Thoracic aorta (tissue), 2 donors: Measurements from ENCODE around the gene RNF25. TPM values are rescaled to one million over a fixed set of nuclear protein-coding genes. Genes with fewer than 3 reads are reported as not detected.

Source experiments
- ATAC-seq: fragments of 150-250 bp; one replicate; pipeline ENCODE4 v1.8.0; 2017; ENCODE audit warnings: low read depth; ENCODE audit not compliant: insufficient number of reproducible peaks, low FRiP score
- DNase-seq: peaks from one replicate; pipeline ENCODE4 v3.0.0-alpha.2; 2020; ENCODE audit warnings: low spot score
- H3K27ac ChIP-seq, 2 donors: fragments of 200-600 bp; sonication (generic); 1 replicate in 1 of 2; 2 replicates in 1 of 2; pipeline ENCODE4 v1.5.1; 2016; ENCODE audit warnings: mild to moderate bottlenecking in 2 of 2, moderate library complexity in 2 of 2
- H3K27me3 ChIP-seq: fragments of 200-600 bp; sonication (generic); replicated peaks from 2 replicates; pipeline ENCODE4 v1.6.0; 2016; ENCODE audit warnings: mild to moderate bottlenecking; ENCODE audit not compliant: insufficient read depth
- H3K36me3 ChIP-seq: fragments of 200-600 bp; sonication (generic); one replicate; pipeline ENCODE4 v1.5.1; 2016
- H3K4me1 ChIP-seq, 2 donors: fragments of 200-600 bp; sonication (generic); 1 replicate in 1 of 2; 2 replicates in 1 of 2; pipeline versions ENCODE4 v1.5.1 to v1.6.0; 2016; ENCODE audit warnings: low read depth in 2 of 2, mild to moderate bottlenecking in 1 of 2; ENCODE audit not compliant: control insufficient read depth in 1 of 2
- H3K4me3 ChIP-seq: fragments of 200-600 bp; sonication (generic); 2 replicates; pipeline ENCODE4 v1.5.1; 2016; ENCODE audit warnings: mild to moderate bottlenecking
- H3K9me3 ChIP-seq: fragments of 200-600 bp; sonication (generic); 2 replicates; pipeline ENCODE4 v1.5.1; 2016
- CTCF ChIP-seq: fragments of 200-600 bp; sonication (generic); IDR thresholded peaks from one replicate; pipeline ENCODE4 v1.5.1; 2019; ENCODE audit warnings: antibody characterized with exemption
- total RNA-seq, 2 donors: library from RNA; depleted of rRNA; stranded (reverse); fragments of >200 nt; gene quantifications; one replicate each; pipeline versions ENCODE4 v1.1.0 to v1.2.3, GENCODE V29; 2016

The RNF25 gene
- total RNA-seq, 2 donors from 2014 or later, result 19.0 to 30.3 TPM

- Histone ChIP-seq H3K9me3 (no peaks in the 10 kb centered on the region), H3K27me3 (no peaks in the 10 kb centered on the region), H3K4me3 (no peak overlapping the region), H3K27ac (no peak overlapping the region), H3K36me3 (peaks cover 78% of the 10 kb centered on the region), H3K4me1 (no peaks in the 10 kb centered on the region)
- TF ChIP-seq CTCF, result no peak
- no peak for DNase-seq
- no peak for ATAC-seq
These were observed 29.0 kb downstream of the RNF25 start for GRCh38 chr2:218642786-218643185.

GRCh38 chr2:218642121-218642656 lies 29.6 kb downstream of the RNF25 start:
- TF ChIP-seq CTCF, result no peak

GRCh38 chr2:218638372-218638771 lies 33.4 kb downstream of the RNF25 start:
- no peaks in the 10 kb centered on the region for H3K9me3 ChIP-seq
- ATAC-seq (no peak), DNase-seq (no peak)
- no peak for TF ChIP-seq CTCF
- no peaks in the 10 kb centered on the region for H3K4me1 ChIP-seq
- no peak overlapping the region for H3K4me3 ChIP-seq
- H3K27ac ChIP-seq, result no peak overlapping the region
- H3K36me3 ChIP-seq, result peaks cover 74% of the 10 kb centered on the region
- no peaks in the 10 kb centered on the region for H3K27me3 ChIP-seq

More at GRCh38 chr2:218642121-218642656, 29.6 kb downstream of the RNF25 start:
- Histone ChIP-seq H3K27ac (no peak overlapping the region), H3K4me3 (no peak overlapping the region), H3K36me3 (peaks cover 79% of the 10 kb centered on the region), H3K4me1 (no peaks in the 10 kb centered on the region), H3K9me3 (no peaks in the 10 kb centered on the region), H3K27me3 (no peaks in the 10 kb centered on the region)
- ATAC-seq, result no peak
- no peak for DNase-seq

GRCh38 chr2:218635719-218636118 lies 36.1 kb downstream of the RNF25 start:
- no peaks in the 10 kb centered on the region for H3K4me1 ChIP-seq
- no peak overlapping the region for H3K27ac ChIP-seq
- no peak for DNase-seq
- no peak overlapping the region for H3K4me3 ChIP-seq
- no peak for TF ChIP-seq CTCF
- ATAC-seq, result no peak
- no peaks in the 10 kb centered on the region for H3K9me3 ChIP-seq
- H3K27me3 ChIP-seq, result no peaks in the 10 kb centered on the region
- H3K36me3 ChIP-seq, result peaks cover 58% of the 10 kb centered on the region

GRCh38 chr2:218631837-218632236 lies 40.0 kb downstream of the RNF25 start:
- Histone ChIP-seq H3K27me3 (no peaks in the 10 kb centered on the region), H3K4me1 (no peaks in the 10 kb centered on the region), H3K4me3 (no peak overlapping the region), H3K36me3 (peaks cover 24% of the 10 kb centered on the region), H3K27ac (no peak overlapping the region), H3K9me3 (no peaks in the 10 kb centered on the region)
- DNase-seq, result no peak
- TF ChIP-seq CTCF, result no peak
- no peak for ATAC-seq
